Sigmoid colon (tissue), 7 donors: ENCODE data around the gene ADCK2. TPM values are rescaled to one million over a fixed set of nuclear protein-coding genes. Genes with fewer than 3 reads are reported as not detected.

Source experiments
- DNase-seq: peaks from one replicate; pipeline ENCODE4 v3.0.0-alpha.2; 2019
- H3K27ac ChIP-seq, 4 donors: fragments of 200-600 bp; sonication (generic); one replicate each; pipeline ENCODE4 v1.5.1; 2016 to 2019; ENCODE audit warnings: mild to moderate bottlenecking in 1 of 4
- H3K27me3 ChIP-seq, 3 donors: fragments of 200-600 bp; sonication (generic); one replicate each; pipeline ENCODE4 v1.5.1; 2019; ENCODE audit warnings: mild to moderate bottlenecking in 1 of 3
- H3K36me3 ChIP-seq, 4 donors: fragments of 200-600 bp; sonication (generic); one replicate each; pipeline ENCODE4 v1.5.1; 2016 to 2019
- H3K4me1 ChIP-seq, 4 donors: fragments of 200-600 bp; sonication (generic); one replicate each; pipeline ENCODE4 v1.5.1; 2017 to 2019
- H3K4me3 ChIP-seq, 4 donors: fragments of 200-600 bp; sonication (generic); one replicate each; pipeline ENCODE4 v1.5.1; 2017 to 2019; ENCODE audit warnings: mild to moderate bottlenecking in 2 of 4, moderate library complexity in 1 of 4
- H3K9me3 ChIP-seq, 4 donors: fragments of 200-600 bp in 3 of 4; sonication (generic) in 3 of 4; one replicate each; pipeline versions ENCODE4 v1.5.1 to v1.6.1; 2013 to 2019
- EP300 ChIP-seq, 4 donors: sonication (generic); formaldehyde crosslinking; IDR thresholded peaks; one replicate each; pipeline ENCODE4 v1.6.1; 2017; ENCODE audit warnings: antibody characterized with exemption in 4 of 4
- POLR2A ChIP-seq, 2 donors: fragments of 450-650 bp; IDR thresholded peaks; one replicate each; pipeline ENCODE4 v1.6.1; 2016; ENCODE audit warnings: antibody characterized with exemption in 2 of 2, mild to moderate bottlenecking in 2 of 2, moderate library complexity in 2 of 2
- POLR2AphosphoS5 ChIP-seq, 4 donors: sonication (generic); formaldehyde crosslinking; IDR thresholded peaks; one replicate each; pipeline ENCODE4 v1.6.1; 2017; ENCODE audit warnings: antibody characterized with exemption in 4 of 4
- WGBS, 2 donors: extraction: QIAGEN DNeasy Blood & Tissue Kit; methylation state at CpG; one replicate each; pipeline ENCODE4 v1.1.7; 2013; 5-methylcytosine and 5-hydroxymethylcytosine counted together
- intact Hi-C: fragments of 100-400 bp; cut with DNase I; formaldehyde crosslinking; loops from one replicate; pipeline ENCODE4 v1.15.1; 2023
- polyA plus RNA-seq, 3 donors: library from polyadenylated mRNA; stranded (reverse); fragments of 200-250 nt; gene quantifications; one replicate each; pipeline ENCODE4 v1.2.3, GENCODE V29; 2013
- total RNA-seq, 4 donors: library from RNA; depleted of rRNA; stranded (reverse); fragments of >200 nt; gene quantifications; one replicate each; pipeline ENCODE4 v1.1.0, GENCODE V29; 2016
- TF ChIP-seq, protein P1 (sequence below), 4 experiments: fragments of 450-650 bp in 3 of 4; fragments of 200-600 bp in 1 of 4; IDR thresholded peaks; one replicate each; pipeline ENCODE4 v1.5.1; 2016 to 2019; ENCODE audit warnings: antibody characterized with exemption in 4 of 4, mild to moderate bottlenecking in 3 of 4, moderate library complexity in 2 of 4
- donor health status: healthy with polysubstance abuse.
- donor health status: Bipolar disorder and iron deficiency.
- donor health status: healthy.

Gene ADCK2
- total and polyA plus RNA-seq, 7 donors = 14.8 to 24.0 (median 20.5) TPM

GRCh38 chr7:140673774-140674155, 1.0 kb downstream of the ADCK2 start:
- TF ChIP-seq, protein P1, sequence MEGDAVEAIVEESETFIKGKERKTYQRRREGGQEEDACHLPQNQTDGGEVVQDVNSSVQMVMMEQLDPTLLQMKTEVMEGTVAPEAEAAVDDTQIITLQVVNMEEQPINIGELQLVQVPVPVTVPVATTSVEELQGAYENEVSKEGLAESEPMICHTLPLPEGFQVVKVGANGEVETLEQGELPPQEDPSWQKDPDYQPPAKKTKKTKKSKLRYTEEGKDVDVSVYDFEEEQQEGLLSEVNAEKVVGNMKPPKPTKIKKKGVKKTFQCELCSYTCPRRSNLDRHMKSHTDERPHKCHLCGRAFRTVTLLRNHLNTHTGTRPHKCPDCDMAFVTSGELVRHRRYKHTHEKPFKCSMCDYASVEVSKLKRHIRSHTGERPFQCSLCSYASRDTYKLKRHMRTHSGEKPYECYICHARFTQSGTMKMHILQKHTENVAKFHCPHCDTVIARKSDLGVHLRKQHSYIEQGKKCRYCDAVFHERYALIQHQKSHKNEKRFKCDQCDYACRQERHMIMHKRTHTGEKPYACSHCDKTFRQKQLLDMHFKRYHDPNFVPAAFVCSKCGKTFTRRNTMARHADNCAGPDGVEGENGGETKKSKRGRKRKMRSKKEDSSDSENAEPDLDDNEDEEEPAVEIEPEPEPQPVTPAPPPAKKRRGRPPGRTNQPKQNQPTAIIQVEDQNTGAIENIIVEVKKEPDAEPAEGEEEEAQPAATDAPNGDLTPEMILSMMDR (IDR thresholded peaks at IDR 0.05) = no peak
- TF ChIP-seq POLR2A (IDR thresholded peaks at IDR 0.05) = no peak
- intact Hi-C loops = loop anchor here (1.0 to 10.0 kb wide), 4 partner anchors 24 to 861 kb away; partner anchors contain the start of genes KDM7A and MRPS33
- Histone ChIP-seq H3K4me3 (peak overlapping the region; percentile 53 to 79 (median 74)), H3K4me1 (peaks cover 0 to 35% (median 29%) of the 10 kb centered on the region in 4 donors), H3K27me3 (no peaks in the 10 kb centered on the region), H3K9me3 (no peaks in the 10 kb centered on the region), H3K36me3 (peaks cover 0 to 12% (median under 1%) of the 10 kb centered on the region in 4 donors), H3K27ac (peak overlapping the region; percentile 79 to 87 (median 82))
- DNase-seq = peak; percentile 72
- 7 to 36% methylated on average over 18 of the region's 18 CpGs for WGBS, 2 donors

DNA sequence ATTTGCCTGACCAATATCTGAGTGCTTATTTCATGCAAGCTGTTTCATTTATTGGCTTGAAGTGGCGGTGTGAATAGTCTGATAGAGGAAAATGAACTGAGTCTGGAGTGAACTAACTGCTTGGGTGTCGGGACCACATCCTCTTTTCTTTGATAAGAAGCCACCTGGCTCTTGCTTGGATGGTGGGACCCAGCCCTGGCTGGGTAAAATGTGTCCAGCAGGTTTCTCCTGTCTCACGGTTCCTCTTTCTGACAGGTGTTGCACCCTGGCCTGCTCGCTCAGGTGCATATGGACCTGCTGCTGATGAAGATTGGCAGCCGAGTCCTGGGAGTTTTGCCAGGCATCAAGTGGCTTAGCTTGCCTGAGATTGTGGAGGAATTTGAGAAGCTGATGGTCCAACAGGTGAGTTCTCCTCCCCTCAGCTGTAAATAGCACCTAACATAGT, 1.6 kb downstream of the ADCK2 start:
- WGBS, 2 donors = 20 to 60% methylated on average over 5 of the region's 5 CpGs
- intact Hi-C loops = loop anchor here (1.0 to 10.0 kb wide), 4 partner anchors 23 to 860 kb away; partner anchors contain the start of genes KDM7A and MRPS33
- TF ChIP-seq, protein P1 (IDR thresholded peaks at IDR 0.05) = no peak
- TF ChIP-seq POLR2A (IDR thresholded peaks at IDR 0.05) = no peak
- no peak for TF ChIP-seq EP300 (IDR thresholded peaks at IDR 0.05)
- no peak for TF ChIP-seq POLR2AphosphoS5 (IDR thresholded peaks at IDR 0.05)

DNA sequence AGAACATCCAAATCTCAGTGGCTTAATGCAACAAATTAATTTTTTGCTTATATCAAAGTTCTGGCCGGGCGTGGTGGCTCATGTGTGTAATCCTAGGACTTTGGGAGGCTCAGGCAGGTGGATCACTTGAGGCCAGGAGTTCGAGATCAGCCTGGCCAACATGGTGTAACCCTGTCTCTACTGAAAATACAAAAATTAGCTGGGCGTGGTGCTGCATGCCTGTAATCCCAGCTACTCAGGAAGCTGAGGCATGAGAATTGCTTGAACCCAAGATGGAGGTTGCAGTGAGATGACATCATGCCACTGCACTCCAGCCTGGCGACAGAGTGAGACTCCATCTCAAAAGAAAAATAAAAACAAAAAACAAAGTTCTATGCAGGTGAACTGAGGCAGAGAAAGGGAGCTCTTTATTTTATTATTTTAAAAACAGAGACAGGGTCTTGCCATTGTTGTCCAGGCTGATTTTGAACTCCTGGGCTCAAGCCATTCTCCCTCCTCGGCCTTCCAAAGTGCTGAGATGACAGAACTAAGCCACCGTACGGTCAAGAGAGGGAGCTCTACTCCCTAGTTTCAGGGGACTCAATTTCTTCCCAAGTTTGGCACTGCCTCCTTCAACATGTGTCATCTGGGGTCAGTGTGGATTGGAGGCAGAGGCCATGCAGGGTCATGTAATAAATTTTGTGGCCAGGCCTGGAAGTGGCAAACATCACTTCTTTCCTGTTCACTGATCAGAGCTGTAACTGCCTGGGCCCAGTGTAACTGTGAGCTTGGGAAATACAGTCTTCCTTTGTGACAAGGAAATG, 2.4 kb downstream of the ADCK2 start:
- peaks cover 0 to 25% (median 6%) of the 10 kb centered on the region in 4 donors for H3K36me3 ChIP-seq
- WGBS, 2 donors = 50 to 65% methylated on average over 8 of the region's 8 CpGs
- DNase-seq = peak; percentile 68
- H3K27ac ChIP-seq = peak overlapping the region in 3 of 4 donors; percentile 79 to 87 (median 83)
- no peak for TF ChIP-seq POLR2A (IDR thresholded peaks at IDR 0.05)
- peak in 2 of 4 donors; percentile 53 for TF ChIP-seq POLR2AphosphoS5 (IDR thresholded peaks at IDR 0.05)
- TF ChIP-seq, protein P1 (IDR thresholded peaks at IDR 0.05) = peak in 3 of 4 experiments; percentile 5 to 38 (median 17)
- TF ChIP-seq EP300 (IDR thresholded peaks at IDR 0.05) = no peak
- intact Hi-C loops = loop anchor here (1.0 to 10.0 kb wide), 4 partner anchors 22 to 860 kb away; partner anchors contain the start of genes KDM7A and MRPS33
- no peaks in the 10 kb centered on the region for H3K9me3 ChIP-seq
- H3K4me3 ChIP-seq = no peak overlapping the region
- H3K4me1 ChIP-seq = peaks cover 0 to 35% (median 29%) of the 10 kb centered on the region in 4 donors
- H3K27me3 ChIP-seq = no peaks in the 10 kb centered on the region

More for the DNA sequence above, 1.6 kb downstream of the ADCK2 start:
- Histone ChIP-seq H3K27ac (peak overlapping the region; percentile 79 to 87 (median 82)), H3K4me1 (peaks cover 0 to 35% (median 29%) of the 10 kb centered on the region in 4 donors), H3K9me3 (no peaks in the 10 kb centered on the region), H3K4me3 (no peak overlapping the region), H3K27me3 (no peaks in the 10 kb centered on the region), H3K36me3 (peaks cover 0 to 18% (median 4%) of the 10 kb centered on the region in 4 donors)
- DNase-seq = peak; percentile 40

DNA sequence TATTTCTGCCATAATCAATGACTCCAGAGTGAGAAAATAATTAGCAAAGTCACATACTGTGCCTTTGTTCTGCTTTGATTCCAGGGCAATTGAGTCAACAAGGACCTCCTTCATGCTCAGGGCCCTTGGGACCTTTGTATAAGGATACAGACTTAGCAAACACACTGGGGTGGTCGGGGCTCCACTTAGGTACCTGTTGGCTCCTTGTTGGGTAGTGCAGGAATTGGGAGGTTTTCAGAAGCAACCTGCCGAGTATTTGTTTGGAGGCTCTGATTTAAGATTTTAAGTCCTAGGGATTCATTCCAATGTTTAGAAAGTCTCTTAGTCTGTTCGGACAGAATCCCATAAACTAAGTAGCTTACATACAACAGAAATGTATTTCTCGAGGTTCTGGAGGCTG, 3.0 kb downstream of the ADCK2 start:
- Histone ChIP-seq H3K4me1 (peaks cover 0 to 35% (median 29%) of the 10 kb centered on the region in 4 donors), H3K9me3 (no peaks in the 10 kb centered on the region), H3K27me3 (no peaks in the 10 kb centered on the region), H3K4me3 (no peak overlapping the region), H3K27ac (peak overlapping the region in 3 of 4 donors; percentile 79 to 87 (median 83)), H3K36me3 (peaks cover 0 to 31% (median 12%) of the 10 kb centered on the region in 4 donors)
- WGBS, 2 donors = 79 to 81% methylated on average over 4 of the region's 4 CpGs
- intact Hi-C loops = loop anchor here (10.0 kb wide), 2 partner anchors 501 to 859 kb away; partner anchors contain the start of gene KDM7A
- peak; percentile 47 for DNase-seq
- TF ChIP-seq POLR2A (IDR thresholded peaks at IDR 0.05) = no peak
- TF ChIP-seq, protein P1 (IDR thresholded peaks at IDR 0.05) = no peak
- no peak for TF ChIP-seq EP300 (IDR thresholded peaks at IDR 0.05)
- TF ChIP-seq POLR2AphosphoS5 (IDR thresholded peaks at IDR 0.05) = no peak
